HG03175 (cell line): ENCODE measurements around the gene PTTG1IP.

ENCODE experiments used
- ATAC-seq: cut with Tn5 transposase; IDR thresholded peaks from one replicate; pipeline ENCODE4 v1.9.1; 2021; ENCODE audit warnings: mild to moderate bottlenecking, moderate library complexity; ENCODE audit not compliant: unreplicated experiment

Gene PTTG1IP

GRCh38 chr21:44910229-44911067 is 37.0 kb upstream of the PTTG1IP start:
- ATAC-seq: no peak

DNA sequence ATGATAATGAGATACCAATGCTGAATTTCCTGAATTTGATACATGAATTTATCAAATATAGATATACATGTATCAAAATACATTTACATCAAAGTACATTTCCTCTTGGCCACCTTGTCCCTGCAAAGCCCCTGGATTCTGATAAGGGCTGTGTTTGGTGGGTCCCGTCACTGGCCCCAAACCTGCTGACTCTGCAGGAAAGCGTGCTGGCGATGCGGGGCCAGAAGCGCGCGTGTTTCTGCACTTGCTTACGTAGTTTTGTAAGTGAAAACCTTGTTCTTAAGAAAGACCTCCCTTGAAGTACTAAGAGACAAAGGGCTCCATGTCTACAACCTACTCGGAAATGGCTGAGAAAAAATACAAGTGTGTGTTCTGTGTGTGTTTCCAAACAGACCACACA is 36.2 kb upstream of the PTTG1IP start:
- no peak for ATAC-seq

DNA sequence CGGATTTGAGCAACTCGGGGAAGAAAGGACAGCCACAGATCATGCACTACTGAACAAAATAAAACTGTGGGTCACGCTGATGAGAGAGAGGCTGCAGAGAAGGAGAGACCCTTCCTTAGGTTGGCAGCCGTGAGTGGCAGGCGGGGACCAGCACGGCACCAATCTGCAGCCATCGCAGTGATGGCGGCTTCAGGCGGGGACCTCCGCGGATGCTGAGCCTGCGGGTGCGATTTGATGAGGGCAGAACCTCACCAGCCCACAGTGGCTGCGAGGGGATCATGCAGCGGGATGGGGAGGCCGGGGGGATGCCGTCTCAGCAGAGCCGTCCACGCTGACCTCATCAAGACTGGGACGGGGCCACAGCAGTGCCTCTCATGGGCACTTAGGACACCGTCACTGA is 35.4 kb upstream of the PTTG1IP start:
- ATAC-seq: no peak

- ATAC-seq: no peak
Observed at GRCh38 chr21:44907966-44908895, 34.7 kb upstream of the PTTG1IP start.

- ATAC-seq: no peak
Observed at GRCh38 chr21:44907225-44907965, 33.9 kb upstream of the PTTG1IP start.

DNA sequence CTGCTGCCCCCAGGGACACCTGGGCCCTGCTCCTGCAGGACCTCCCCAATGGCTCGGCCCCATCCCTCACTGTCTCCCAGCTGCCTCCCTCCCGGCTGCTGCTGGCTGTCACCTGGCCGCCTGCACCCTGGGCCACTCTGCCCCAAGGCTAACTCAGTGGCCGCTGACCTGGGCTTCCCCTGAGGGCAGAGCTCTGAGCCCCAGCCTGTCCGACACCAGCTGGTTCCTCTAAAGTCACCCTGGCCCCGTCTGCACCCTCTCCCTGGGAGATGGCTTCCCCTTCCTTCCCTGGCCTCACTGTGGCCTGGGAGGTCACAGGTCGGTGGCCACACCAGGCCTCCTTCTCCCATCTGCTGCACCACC is 32.2 kb upstream of the PTTG1IP start:
- ATAC-seq: no peak

DNA sequence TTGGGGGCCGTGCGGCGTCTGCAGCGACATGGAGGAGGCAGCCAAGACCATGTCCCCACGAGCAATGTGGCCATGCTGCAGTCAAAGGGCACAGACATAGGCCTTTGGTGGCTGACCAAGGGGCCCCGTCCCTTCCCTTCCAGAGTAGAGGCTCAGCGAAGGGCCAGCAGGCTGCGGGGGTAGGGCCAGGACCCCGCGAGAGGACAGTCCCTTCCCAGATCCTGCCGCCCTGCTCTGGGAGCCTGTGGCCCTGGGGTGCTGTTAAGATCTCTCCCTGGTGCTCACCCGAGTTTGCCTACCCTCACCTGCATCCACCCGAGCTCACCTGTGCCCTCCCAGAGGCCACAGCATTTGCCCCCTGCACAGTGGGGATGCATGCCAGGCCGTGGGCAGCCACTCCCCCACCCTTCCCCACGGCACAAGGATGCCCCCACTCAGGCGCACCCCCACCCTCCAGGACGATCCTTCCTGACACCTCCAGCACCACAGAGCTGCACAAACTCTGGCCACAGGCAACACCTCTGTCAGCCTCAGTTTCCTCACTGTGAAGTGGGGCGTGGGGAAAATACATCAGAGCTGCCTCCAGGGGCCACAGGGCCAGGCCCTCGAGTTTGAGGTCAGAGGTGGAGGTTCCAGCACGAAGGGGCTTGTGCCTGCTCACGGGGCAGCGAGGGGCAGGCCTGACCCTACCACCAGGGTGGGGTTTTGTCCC is 31.7 kb upstream of the PTTG1IP start:
- ATAC-seq: no peak

DNA sequence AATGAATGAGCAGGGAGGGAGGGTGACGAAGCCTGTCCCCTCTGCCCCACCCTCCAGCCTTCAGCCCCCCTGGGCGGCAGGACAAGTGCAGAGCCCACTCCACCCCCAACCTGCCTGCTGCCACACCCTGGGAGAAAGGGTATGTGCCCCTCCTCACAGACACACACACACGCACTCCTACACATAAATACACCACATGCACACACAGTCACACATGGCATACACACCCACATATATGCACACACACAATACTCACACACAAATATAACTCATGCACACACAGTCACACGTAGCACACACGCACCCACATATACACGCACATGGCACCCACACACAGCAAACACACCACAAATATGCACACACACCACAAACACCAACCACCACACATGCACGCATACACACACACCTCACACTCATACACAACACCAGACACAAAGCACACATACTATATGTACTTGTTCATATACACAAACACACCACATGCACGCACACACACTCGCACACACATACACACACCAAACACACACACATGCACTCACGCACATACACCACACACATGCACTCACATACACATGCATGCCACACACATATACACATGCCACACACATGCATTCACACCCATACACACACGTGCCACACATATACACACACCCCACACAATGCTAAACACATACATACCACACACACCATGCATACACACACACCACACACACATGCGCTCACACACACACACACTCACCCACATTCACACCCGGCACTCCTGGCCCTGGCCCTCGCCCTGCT is 30.8 kb upstream of the PTTG1IP start:
- ATAC-seq: no peak

DNA sequence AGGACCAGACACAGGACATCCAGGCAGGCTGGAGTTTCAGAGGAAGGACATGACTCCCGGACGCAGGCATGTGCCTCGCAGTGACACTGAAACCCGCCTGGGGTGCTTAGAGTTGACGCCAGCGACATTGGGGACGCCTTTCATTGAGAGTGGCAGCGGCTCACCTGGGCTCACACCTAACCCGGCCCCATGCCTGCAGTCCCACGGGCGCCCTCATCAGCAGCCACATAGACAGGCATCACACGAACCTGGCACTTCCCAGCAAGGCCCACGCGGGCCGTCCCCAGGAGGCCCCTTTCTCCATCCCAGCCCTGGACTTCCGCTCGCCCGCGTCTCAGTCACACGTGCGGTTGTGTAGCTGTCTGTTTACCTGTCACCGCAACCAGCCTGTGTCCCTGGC is 30.2 kb upstream of the PTTG1IP start:
- ATAC-seq: no peak

GRCh38 chr21:44903050-44903685 is 29.7 kb upstream of the PTTG1IP start:
- ATAC-seq: no peak

GRCh38 chr21:44902268-44903049 is 29.0 kb upstream of the PTTG1IP start:
- no peak for ATAC-seq

DNA sequence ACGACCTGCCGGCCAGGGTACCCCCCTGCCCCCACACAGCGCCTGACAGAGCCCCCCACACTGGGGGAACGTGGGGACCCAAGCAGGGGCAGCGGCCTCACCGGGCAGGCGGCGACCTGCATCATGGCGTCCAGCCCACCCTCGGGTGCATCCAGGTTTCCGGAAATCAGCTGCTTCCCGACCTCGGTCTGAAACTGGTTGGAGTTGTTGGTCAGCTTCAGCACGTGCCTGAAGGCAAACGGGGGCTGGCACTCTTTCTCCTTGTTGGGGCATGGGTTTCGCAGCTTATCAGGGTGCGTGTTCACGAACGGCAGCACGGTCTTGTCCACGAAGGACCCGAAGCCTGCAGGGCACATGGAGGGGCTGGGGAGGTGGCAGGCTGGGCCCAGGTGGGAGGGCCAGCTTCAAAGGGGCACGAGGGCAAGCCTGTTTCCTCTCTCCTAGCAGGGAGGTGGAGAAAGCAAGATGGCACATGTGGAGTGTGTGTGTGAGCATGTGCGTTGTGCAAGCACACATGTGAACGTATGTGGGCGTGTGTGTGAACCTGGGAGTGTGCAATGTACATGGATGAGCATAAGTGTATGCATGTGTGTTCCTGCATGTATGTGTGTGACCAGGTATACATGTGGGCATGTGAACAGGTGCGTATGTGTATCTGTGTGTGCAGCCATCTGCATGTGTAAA is 28.0 kb upstream of the PTTG1IP start:
- no peak for ATAC-seq

DNA sequence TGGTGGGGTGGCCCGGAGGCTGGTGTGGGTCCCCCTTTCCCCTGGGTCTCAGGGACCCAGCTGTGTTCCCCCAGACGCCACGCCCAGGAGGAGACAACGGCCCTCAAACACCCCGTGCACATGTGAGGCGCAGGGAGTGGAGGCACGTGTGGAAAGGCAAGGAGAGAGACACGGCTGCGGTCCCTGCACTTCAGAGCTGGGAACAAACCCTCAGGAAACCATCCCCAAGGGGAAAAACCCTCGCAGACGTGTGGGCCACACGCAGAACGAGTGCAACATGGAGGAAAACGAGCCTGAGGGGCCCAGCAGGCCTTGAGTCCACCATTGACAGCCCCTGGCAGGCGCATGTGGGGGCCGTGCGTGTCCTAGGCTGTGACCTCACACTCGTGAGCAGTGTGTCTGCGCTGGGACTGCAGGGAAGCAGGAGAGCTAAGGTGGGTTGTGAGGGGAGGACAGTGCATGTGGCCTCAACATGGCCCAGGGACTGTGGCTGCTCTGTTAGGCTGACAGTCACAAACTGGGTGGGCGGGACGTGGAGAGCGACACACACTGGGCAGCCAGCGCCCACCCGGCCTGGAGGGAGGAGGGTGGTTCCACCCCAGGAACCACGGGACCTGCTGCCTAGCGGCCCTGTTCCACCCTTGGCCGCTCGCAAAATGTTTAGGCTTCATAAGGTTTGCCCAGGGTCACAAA is 27.2 kb upstream of the PTTG1IP start:
- ATAC-seq: no peak

DNA sequence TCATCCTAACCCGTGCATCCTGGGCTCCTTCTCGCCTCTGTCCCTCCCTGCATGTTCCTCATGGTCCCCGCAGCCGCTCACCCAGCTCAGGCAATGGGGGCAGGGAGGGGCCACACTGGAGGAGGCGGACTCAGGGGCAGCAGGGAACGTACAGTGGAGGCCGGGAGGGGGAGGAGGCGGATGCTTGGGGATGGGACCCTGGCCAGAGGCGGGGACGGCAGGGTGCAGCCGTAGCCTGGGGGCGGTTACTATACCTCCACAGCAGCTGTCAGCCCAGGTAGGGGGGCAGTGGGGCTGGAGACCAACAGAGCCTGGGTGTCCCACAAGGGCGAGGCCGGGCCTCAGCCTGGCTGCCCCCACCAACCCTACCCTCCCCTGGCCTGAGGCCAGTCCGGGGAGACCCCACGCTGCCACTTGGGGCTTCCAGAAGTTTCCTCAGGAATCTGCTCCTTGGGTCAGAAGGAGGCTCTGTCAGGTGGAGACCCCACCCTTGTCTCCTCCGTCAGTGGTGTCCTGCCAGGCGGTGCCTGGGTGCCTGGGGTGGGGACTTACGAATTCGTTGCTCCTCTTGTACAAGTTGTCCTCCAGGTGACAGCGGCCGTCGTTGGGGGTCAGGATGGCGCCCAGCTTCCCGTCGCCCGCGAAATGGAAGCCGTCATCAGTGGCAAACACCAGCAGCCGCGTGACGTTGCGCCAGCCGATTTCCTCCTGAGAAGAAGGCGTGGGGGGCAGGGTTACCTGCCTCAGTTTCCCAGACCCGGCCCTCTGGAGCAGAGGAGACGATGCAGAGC is 26.5 kb upstream of the PTTG1IP start:
- ATAC-seq: no peak

GRCh38 chr21:44898851-44899767 is 25.6 kb upstream of the PTTG1IP start:
- ATAC-seq: no peak
